ENCODE measurements around the gene PEAR1. TPM values are rescaled to one million over a fixed set of nuclear protein-coding genes. Genes with fewer than 3 reads are reported as not detected.

PEAR1 gene
- total RNA-seq, 3 donors from 2014 or later: 4.0 to 15.1 (median 6.2) TPM

DNA sequence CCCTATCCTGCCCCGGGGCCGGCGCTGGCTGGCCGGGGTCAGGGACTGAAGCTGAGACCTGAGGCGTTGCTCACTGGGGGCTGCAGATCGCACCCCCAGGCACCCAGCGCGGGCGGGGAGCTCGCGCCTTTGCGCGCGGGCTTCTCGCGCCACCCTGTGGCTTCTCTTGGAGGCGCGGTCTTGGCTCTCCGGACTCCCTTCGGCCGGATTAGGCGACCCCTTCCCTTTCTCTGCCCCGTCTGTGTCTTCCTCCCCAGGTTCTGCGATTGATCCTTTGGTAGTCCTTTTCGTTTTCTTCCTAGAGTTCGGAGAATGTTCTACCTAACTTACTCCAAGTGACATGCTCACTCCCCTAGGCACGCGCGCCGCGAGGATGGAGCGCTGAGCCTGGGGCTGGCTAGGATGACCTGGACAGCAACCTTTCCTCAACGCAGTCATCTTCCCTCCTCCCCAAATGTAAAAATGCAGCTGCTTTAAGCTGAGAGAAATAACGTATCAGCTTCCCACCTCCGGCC, 33.3 kb upstream of the PEAR1 start:
- Histone ChIP-seq H3K27ac (peak overlapping the region in 1 of 2 donors; percentile 63), H3K4me1 (peaks cover 7 to 14% of the 10 kb centered on the region in 2 donors), H3K4me3 (peak overlapping the region; percentile 30 to 64 (median 47)), H3K9me3 (no peaks in the 10 kb centered on the region), H3K27me3 (peaks cover 0 to 67% of the 10 kb centered on the region in 2 donors), H3K36me3 (no peaks in the 10 kb centered on the region)
- intact Hi-C loops (cut with DNase I; ENCODE audit: low total_unique reads): loop anchor here (10.0 kb wide), 1 partner anchor 135 kb away; the partner anchor contains the start of genes ISG20L2 and METTL25B
- TF ChIP-seq POLR2AphosphoS5 (IDR thresholded peaks at IDR 0.05): no peak
- TF ChIP-seq, protein P1, sequence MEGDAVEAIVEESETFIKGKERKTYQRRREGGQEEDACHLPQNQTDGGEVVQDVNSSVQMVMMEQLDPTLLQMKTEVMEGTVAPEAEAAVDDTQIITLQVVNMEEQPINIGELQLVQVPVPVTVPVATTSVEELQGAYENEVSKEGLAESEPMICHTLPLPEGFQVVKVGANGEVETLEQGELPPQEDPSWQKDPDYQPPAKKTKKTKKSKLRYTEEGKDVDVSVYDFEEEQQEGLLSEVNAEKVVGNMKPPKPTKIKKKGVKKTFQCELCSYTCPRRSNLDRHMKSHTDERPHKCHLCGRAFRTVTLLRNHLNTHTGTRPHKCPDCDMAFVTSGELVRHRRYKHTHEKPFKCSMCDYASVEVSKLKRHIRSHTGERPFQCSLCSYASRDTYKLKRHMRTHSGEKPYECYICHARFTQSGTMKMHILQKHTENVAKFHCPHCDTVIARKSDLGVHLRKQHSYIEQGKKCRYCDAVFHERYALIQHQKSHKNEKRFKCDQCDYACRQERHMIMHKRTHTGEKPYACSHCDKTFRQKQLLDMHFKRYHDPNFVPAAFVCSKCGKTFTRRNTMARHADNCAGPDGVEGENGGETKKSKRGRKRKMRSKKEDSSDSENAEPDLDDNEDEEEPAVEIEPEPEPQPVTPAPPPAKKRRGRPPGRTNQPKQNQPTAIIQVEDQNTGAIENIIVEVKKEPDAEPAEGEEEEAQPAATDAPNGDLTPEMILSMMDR (IDR thresholded peaks at IDR 0.05): peak; percentile 41 to 65 (median 62)
- DNase-seq (ENCODE audit: low spot score in 2 of 2): no peak

DNA sequence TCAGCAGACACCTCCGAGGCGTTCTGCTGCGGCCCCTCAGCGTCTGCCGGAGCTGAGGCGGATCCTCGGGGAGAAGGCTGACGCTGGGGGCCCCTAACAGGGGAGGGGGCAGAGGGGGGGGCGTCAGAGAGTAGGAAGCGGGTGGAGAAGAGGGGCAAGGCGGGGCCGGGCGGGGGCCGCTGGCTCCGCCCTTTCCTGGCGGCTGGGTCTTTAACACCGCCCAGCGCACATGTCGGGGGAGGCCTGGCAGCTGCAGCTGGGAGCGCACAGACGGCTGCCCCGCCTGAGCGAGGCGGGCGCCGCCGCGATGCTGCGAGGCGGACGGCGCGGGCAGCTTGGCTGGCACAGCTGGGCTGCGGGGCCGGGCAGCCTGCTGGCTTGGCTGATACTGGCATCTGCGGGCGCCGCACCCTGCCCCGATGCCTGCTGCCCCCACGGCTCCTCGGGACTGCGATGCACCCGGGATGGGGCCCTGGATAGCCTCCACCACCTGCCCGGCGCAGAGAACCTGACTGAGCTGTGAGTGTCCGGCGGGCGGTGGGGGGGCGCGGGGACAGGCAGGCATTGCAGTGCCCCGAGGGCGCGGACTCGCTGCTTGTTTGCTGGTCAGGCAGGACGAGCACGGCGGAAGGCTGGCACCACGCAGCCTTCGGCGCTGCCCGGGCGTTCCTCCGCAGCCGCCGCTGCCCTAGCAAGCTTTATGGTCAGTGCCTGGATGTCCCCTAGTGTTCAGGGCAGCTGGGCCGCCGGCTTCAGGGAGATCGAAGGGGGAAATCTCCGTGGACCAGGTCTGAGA, 32.7 kb upstream of the PEAR1 start, which contains the start of gene NTRK1:
Gene NTRK1 (plus strand): TSS at position 238 of the 796 bp plus-strand sequence. CDS start 70 bp downstream, at position 308.
- intact Hi-C loops (cut with DNase I; ENCODE audit: low total_unique reads): loop anchor here (10.0 kb wide), 1 partner anchor 136 kb away; the partner anchor contains the start of genes ISG20L2 and METTL25B
- Histone ChIP-seq H3K4me3 (peak within 1 kb of the TSS; percentile 30 to 64 (median 47)), H3K36me3 (no peaks in the 10 kb centered on the region), H3K27ac (peak within 1 kb of the TSS in 1 of 2 donors; percentile 63), H3K27me3 (peaks cover 0 to 67% of the 10 kb centered on the region in 2 donors), H3K9me3 (no peaks in the 10 kb centered on the region), H3K4me1 (peaks cover 7 to 14% of the 10 kb centered on the region in 2 donors)
- DNase-seq (ENCODE audit: low spot score in 2 of 2): no peak
- TF ChIP-seq POLR2A (IDR thresholded peaks at IDR 0.05) (no peak), POLR2AphosphoS5 (IDR thresholded peaks at IDR 0.05) (no peak)
- TF ChIP-seq, protein P1 (IDR thresholded peaks at IDR 0.05): no peak

DNA sequence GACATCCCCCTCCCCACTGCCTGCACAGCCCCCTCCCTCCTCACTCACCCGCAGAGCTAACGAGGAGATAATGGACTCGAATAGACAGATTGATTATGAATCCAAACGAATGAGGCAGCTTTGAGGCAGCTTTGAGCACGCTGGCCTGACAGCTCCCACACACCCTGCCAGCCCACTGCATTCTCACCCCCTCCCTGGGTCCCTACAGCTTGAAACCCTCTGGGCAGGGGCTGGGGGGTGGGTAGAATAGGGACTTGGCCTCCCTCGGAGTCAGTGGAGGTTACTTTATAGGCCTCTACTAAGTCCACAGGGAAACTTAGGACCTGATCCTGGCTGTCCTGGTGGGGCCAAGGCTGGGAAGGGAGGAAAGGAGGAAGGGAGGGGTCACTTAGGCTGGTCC, 30.9 kb upstream of the PEAR1 start:
- Histone ChIP-seq H3K27ac (no peak overlapping the region), H3K36me3 (no peaks in the 10 kb centered on the region), H3K4me3 (no peak overlapping the region), H3K27me3 (peaks cover 0 to 72% of the 10 kb centered on the region in 2 donors), H3K9me3 (no peaks in the 10 kb centered on the region), H3K4me1 (peaks cover 7 to 14% of the 10 kb centered on the region in 2 donors)
- TF ChIP-seq POLR2AphosphoS5 (IDR thresholded peaks at IDR 0.05) (no peak), POLR2A (IDR thresholded peaks at IDR 0.05) (no peak)
- TF ChIP-seq, protein P1 (IDR thresholded peaks at IDR 0.05): no peak
- DNase-seq (ENCODE audit: low spot score in 2 of 2): no peak
- intact Hi-C loops (cut with DNase I; ENCODE audit: low total_unique reads): loop anchor here (10.0 kb wide), 1 partner anchor 138 kb away; the partner anchor contains the start of genes ISG20L2 and METTL25B

DNA sequence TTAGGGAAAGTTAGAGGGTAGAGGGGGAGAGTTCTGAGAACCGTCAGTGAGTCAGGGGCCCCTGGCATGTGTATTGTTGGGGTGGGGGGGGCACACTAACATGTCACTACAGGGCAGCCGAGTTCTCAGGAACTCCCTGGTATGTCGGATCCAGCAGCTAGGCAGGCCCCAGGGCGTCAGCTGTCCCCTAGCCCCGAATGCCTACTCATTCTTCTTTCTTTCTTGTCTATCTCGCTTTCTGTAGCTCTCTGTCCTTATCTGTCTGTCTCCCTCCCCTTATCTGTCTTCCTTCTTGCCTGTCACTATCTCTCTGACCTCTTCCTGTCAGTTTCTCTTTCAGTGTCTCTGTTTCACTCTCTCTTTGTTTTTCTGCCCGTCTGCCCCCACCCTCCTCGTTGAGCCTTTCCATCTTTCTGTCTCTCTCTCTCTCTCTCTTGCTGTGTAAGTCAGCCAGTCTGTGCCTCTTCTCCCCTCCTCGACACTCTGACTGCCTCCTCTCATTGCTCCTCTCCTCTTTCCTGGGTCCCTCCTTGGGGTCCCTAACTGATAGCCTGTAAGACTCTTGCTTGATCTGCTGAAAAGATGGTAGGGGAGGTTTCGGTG, 30.4 kb upstream of the PEAR1 start:
- Histone ChIP-seq H3K4me3 (no peak overlapping the region), H3K36me3 (no peaks in the 10 kb centered on the region), H3K27ac (no peak overlapping the region), H3K4me1 (peaks cover 7 to 14% of the 10 kb centered on the region in 2 donors), H3K27me3 (peaks cover 0 to 72% of the 10 kb centered on the region in 2 donors), H3K9me3 (no peaks in the 10 kb centered on the region)
- DNase-seq (ENCODE audit: low spot score in 2 of 2): no peak
- TF ChIP-seq POLR2AphosphoS5 (IDR thresholded peaks at IDR 0.05): no peak
- TF ChIP-seq, protein P1 (IDR thresholded peaks at IDR 0.05): no peak
- intact Hi-C loops (cut with DNase I; ENCODE audit: low total_unique reads): loop anchor here (10.0 kb wide), 1 partner anchor 138 kb away; the partner anchor contains the start of genes ISG20L2 and METTL25B
